HG02840 (cell line): ENCODE data around the gene ADCY4.
"Not testable (repeated sequence)": the region's sequence is repeated elsewhere in the genome, so short reads cannot be mapped to it uniquely, and the experiment has no call there.

ENCODE experiments used
- ATAC-seq: cut with Tn5 transposase; IDR thresholded peaks from one replicate; pipeline ENCODE4 v1.9.1; 2021; ENCODE audit warnings: mild to moderate bottlenecking, moderate library complexity, moderate number of reproducible peaks; ENCODE audit not compliant: unreplicated experiment, low FRiP score

The ADCY4 gene

GRCh38 chr14:24340606-24341005, 5.7 kb upstream of the ADCY4 start:
- no peak for ATAC-seq

- peak; percentile 77 for ATAC-seq
These were observed 4.6 kb upstream of the ADCY4 start, which contains the start of gene RIPK3 for GRCh38 chr14:24339284-24340151. Gene RIPK3, minus strand, starts transcription at chr14:24339991. Its CDS starts 165 bp downstream, at chr14:24339826.

- ATAC-seq = no peak
These were observed 4.0 kb upstream of the ADCY4 start for GRCh38 chr14:24338843-24339242.

- no peak for ATAC-seq
These were observed 2.9 kb upstream of the ADCY4 start for GRCh38 chr14:24337824-24338175.

- ATAC-seq = no peak
These were observed 2.4 kb upstream of the ADCY4 start for GRCh38 chr14:24337144-24337823.

DNA sequence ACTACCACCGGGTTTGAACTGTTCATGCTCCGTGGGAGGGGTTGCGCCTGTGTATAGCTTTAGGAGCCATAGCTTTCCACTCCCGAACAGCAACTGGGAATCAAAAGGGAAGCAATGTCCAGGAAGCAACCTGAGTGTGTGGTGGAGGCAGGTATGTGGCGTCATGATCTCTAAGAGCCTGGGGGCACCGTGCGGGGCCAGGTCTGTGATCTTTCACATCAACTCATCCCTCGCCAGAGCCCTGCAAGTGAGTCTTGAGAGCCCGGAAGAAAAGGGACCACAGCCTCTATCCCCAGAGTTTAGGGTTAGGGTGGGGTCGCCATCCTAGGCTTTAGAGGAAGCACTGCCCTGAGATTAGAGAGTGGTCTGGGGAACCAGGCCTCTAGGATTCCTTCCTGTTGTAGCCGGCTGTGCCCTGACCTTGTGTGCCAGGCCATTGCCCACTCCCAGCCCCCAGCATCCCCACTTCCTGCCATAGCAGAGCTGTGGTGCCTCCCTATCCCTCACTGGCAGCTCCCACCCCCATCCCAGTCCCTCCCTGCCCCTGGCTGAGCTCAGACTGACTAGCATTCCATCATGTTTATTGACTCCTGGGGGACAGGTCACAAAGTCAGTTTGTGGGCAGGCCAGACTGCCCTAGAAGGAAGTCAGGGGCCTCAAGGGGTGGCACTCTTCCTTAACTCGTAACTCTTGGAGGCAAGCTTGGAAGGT, 745 bp upstream of the ADCY4 start:
- no peak for ATAC-seq

DNA sequence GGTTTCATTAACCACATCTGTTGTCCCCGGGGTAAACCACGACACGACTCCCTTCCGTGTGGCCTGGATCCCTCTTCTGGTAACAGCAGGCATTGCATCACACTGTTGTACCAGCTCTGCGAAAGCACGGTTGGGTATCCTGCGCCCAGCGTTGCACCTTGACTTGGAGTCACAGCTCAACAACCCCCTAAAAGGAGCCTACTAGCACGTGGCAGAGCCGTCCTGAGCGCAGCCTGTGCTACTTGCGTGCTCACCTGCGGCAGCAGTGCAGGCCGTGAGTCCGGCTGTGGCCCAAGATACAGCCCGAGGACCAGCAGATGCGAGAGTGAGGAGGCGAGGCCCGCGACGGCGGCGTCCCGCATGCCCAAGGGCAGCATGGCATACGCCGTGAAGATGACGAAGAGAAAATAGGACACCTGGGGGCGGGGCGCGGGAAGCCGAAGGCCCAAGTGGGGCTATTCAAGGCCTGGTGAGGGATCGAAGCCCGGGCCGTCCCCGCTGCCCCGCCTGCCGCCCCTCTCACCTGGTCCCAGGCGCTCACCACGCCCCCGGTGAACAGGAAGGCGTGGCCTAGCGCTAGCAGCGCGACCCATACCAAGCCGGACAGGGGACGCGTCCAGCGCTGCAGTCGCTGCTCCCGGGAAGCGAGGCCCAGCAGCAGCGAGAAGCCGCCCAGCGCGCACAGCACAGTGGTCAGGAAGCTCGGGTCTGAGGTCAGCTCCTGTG, 2.4 kb downstream of the ADCY4 start:
- ATAC-seq = peak; percentile 68

- ATAC-seq = no peak
These were observed 3.1 kb downstream of the ADCY4 start for GRCh38 chr14:24331731-24332267.

DNA sequence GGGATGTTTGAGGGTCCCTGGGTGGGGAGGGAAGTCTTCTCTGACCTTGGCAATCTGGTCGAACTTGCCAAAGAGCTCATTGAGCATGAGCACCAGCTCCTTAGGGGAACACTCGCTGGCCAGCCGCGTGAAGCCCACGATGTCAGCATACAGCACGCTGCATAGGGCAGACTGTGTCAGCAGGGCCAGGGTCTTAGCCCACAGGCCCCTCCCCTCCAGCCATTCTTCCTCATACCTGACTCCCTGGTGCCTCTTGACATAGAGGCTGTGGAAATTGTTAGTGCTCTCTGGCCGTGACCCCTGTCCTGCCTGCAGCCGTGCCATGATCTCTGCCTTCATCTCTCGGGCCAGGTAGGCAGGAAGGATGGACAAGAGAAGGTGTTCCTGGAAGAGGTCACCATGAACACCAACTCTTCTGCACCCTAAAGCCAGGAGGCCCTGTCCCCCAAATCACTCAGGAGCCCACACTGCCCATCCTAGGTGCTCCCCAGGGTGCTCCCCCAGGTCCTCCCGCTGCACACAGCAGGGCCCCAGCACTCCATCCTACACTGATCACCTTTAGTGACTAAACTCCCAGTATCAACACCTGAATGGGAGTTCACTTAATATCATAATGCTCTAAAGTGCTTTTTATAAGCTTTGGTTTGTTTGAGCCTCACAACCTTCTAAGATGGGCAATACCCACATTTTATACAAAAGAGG, 3.7 kb downstream of the ADCY4 start:
- ATAC-seq = no peak

DNA sequence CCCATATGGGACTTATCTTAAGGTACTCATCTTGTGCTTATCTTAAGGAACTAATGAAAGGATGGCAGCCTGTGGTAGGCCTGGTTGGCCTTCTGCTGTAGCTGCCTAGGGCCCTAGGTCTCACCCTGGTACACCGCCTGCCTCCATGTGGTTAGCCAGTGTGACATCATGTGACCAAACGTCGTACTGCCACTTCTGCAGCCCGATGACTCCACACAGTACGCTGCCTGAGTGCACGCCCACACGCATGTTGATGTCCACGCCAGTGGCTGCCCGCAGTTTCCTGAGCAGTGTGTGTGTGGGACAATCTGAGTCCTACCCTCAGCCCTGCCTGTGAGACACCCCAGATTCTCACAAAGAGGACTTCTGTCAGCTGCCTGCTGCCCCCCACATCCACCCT, 5.1 kb downstream of the ADCY4 start:
- ATAC-seq = no peak

GRCh38 chr14:24329073-24329663, 5.7 kb downstream of the ADCY4 start:
- ATAC-seq = no peak

DNA sequence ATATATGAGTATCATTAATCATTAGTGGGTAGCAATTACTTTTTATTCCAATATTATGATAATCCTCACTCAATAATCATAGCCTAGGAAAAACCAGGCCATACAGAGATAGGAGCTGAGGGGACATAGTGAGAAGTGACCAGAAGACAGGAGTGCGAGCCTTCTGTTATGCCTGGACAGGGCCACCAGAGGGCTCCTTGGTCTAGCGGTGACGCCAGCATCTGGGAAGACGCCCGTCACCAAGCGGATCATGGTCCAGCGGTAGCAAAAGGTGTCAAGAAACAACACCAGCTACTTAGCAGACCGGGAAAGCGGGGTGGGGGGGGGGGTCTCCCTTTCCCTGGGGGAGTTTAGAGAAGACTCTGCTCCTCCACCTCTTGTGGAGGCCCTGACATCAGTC, 7.0 kb downstream of the ADCY4 start:
- ATAC-seq = not testable (repeated sequence)

DNA sequence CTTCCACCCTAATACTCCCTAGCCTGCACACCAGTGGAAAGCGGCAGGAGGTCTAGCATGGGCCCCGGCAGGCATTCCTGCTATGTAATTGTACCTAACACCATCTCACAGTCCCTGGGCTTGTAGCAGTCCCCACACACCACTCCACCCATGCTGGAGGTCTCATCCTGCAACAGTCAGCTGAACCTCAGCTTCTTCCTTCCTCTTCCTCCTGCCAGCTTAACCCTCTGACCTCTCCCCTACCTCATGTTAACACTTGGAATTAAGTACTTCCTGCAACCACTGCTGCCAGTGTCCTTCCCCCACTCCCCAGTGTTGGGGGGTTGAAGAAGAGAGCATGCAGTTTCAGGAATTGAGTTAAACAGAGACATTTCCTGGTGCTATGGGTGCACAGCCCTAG, 7.6 kb downstream of the ADCY4 start:
- ATAC-seq = no peak

DNA sequence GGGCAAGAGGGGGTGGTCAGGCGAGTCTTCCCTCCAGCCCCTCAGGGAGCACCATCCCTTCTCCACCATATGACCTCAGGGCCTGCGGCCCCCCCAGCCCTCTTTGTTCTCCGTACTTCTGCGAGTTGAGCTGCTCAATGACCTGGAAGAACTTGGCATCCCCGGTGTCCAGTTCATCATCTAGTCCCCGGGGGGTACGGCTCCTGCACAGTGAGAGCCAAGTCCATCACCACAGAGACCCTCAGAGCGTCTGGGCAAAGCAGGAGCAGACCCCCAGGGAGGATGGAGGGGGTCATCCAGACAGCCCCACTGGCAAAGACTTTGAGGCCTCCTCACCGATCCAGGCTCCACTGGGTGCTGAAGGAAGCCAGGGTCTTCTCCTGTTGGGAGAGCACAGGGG, 8.9 kb downstream of the ADCY4 start:
- no peak for ATAC-seq

- no peak for ATAC-seq
These were observed 9.8 kb downstream of the ADCY4 start for GRCh38 chr14:24325041-24325530.

- no peak for ATAC-seq
These were observed 10.8 kb downstream of the ADCY4 start for GRCh38 chr14:24324024-24324423.

GRCh38 chr14:24323341-24323740, 11.5 kb downstream of the ADCY4 start:
- ATAC-seq = no peak

DNA sequence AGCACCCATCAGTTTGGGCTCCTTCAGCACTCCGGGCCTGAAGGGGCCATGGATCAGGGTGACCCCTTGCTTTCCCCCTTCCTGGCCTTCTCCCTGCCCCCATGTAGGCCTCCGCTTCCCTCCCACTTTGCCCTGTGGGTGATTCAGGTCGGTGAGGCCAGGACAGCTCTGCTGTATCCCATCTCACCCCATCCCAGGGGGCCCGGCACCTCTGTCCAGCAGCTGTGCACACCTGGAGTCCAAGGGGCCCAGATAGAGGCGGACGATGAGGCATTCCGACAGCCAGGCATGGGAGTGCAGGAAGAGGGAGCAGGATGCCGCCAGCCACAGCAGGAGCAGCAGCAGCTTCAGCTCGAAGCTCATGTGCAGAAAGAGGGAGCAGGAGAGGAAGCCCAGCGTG, 12.2 kb downstream of the ADCY4 start:
- no peak for ATAC-seq
